AG09319 (cell line): ENCODE results near the gene CTNNBIP1.
"Not testable (repeated sequence)": the region's sequence is repeated elsewhere in the genome, so short reads cannot be mapped to it uniquely, and the experiment has no call there.

ENCODE experiments used
- DNase-seq: peaks from one replicate; pipeline ENCODE4 v3.0.0-alpha.2; 2010; ENCODE audit warnings: low read depth; ENCODE audit errors: extremely low read depth
- CTCF ChIP-seq: IDR thresholded peaks from 2 replicates; pipeline ENCODE4 v1.5.1; 2011; ENCODE audit warnings: low read depth, mild to moderate bottlenecking, inconsistent platforms, low read length, moderate library complexity

Gene CTNNBIP1

GRCh38 chr1:9815150-9815549 is 94.9 kb downstream of the CTNNBIP1 start:
- DNase-seq = no peak
- no peak for TF ChIP-seq CTCF

- TF ChIP-seq CTCF = no peak
- DNase-seq = no peak
Measured at GRCh38 chr1:9814619-9815018, 95.5 kb downstream of the CTNNBIP1 start.

- TF ChIP-seq CTCF = no peak
Measured at GRCh38 chr1:9811239-9811966, 98.7 kb downstream of the CTNNBIP1 start.

GRCh38 chr1:9809100-9809510 is 101.0 kb downstream of the CTNNBIP1 start:
- DNase-seq = no peak
- no peak for TF ChIP-seq CTCF

More at GRCh38 chr1:9811239-9811966, 98.7 kb downstream of the CTNNBIP1 start:
- DNase-seq = no peak

GRCh38 chr1:9808459-9808858 is 101.6 kb downstream of the CTNNBIP1 start:
- no peak for DNase-seq
- TF ChIP-seq CTCF = no peak

- no peak for TF ChIP-seq CTCF
- no peak for DNase-seq
Measured at GRCh38 chr1:9807541-9807940, 102.5 kb downstream of the CTNNBIP1 start.

GRCh38 chr1:9805972-9806371 is 104.1 kb downstream of the CTNNBIP1 start:
- DNase-seq = not testable (repeated sequence)

GRCh38 chr1:9805006-9805508 is 105.0 kb downstream of the CTNNBIP1 start:
- TF ChIP-seq CTCF = no peak
- no peak for DNase-seq

- DNase-seq = not testable (repeated sequence)
Measured at GRCh38 chr1:9803003-9803918, 106.8 kb downstream of the CTNNBIP1 start.
